ENCODE results near the gene NANS. TPM values are rescaled to one million over a fixed set of nuclear protein-coding genes. Genes with fewer than 3 reads are reported as not detected.

NANS gene
- total and polyA plus RNA-seq, 2 of the 13 experiments (the other 11 are each of a cell fraction or from before 2014, with no cell fraction given) = 86.9 to 203 TPM

DNA sequence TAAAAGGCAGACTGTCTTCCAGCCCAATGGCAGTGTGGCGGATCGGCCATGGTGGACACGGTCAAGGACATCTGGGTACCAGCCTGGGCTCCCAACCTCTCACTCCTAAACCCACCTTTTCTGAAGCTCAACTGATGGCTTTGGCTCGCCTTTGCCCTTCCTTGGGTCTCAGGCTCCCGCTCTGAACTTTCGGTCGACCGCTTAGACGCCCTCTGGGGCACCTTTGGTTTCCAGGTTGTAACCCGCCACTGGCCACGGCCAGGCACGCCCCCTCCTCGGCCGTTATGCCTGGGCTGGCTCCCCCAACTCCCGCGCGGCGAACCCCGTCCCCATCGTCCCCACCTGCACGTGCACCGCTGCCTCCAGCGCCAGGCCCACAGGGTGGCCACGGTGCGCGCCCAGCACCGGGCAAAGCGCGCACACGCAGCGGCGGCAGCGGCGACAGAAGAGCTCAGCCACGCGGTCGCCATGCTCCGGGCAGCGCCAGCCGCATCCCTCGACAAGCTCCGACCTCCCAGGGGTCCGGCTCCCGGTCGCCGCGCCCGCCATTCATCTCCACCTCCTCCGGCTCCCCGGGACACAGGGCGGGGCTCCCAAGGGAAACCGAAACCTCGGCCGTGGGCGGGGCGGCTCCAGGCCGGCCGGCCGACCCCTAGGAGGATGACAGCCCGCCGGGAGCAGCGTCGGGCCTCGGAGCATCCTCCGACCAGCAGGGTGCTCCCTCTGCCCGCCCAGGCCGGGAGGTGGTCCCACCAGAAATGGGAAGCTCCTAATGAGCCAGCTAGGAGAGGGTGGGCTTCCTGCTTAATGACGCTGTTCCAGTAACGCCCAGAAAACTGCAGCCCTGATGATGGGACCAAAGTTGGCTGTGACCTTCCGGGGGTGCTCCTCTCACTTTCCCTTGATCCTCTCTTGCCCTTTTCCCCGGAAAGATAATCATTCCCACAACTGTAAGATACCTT, 62.4 kb downstream of the NANS start, which contains the start of gene TRIM14 (continued):
- no peak for TF ChIP-seq ATF6 (CRISPR knock-in tag; conservative IDR thresholded peaks at IDR 0.05)
- TF ChIP-seq IRX3 (CRISPR knock-in tag; IDR thresholded peaks at IDR 0.05; ENCODE audit: borderline replicate concordance, low read depth) = peak; percentile 78; the same call in 1 of the 2 replicates
- TF ChIP-seq ELF1 (CRISPR knock-in tag; IDR thresholded peaks at IDR 0.05) = peak; percentile 33; the same call in 1 of the 2 replicates
- TF ChIP-seq HOXA5 (CRISPR knock-in tag; IDR thresholded peaks at IDR 0.05) = 0 out of 2 replicates have a peak, but pooled peaks have one; percentile 27
- TF ChIP-seq SNAI1 (CRISPR knock-in tag; IDR thresholded peaks at IDR 0.05; ENCODE audit: borderline replicate concordance) = no peak
- peak; percentile 78 for TF ChIP-seq ZNF883 (CRISPR knock-in tag; IDR thresholded peaks at IDR 0.05; ENCODE audit: not compliant biosample characterization)
- TF ChIP-seq FIP1L1 (IDR thresholded peaks at IDR 0.05; ENCODE audit: borderline replicate concordance, insufficient read depth, low read depth, low read length) = no peak
- TF ChIP-seq ZSCAN30 (CRISPR knock-in tag; IDR thresholded peaks at IDR 0.05) = no peak
- TF ChIP-seq ZNF263 (CRISPR knock-in tag; IDR thresholded peaks at IDR 0.05) = peak; percentile 99
- TF ChIP-seq MAFF (IDR thresholded peaks at IDR 0.05; ENCODE audit: low read depth, low read length) = no peak
- TF ChIP-seq ZNF350 (CRISPR knock-in tag; IDR thresholded peaks at IDR 0.05; ENCODE audit: borderline replicate concordance, low read depth) = peak; percentile 56; the same call in 1 of the 2 replicates
- TF ChIP-seq MXD1 (CRISPR knock-in tag; IDR thresholded peaks at IDR 0.05) = peak; percentile 91; the same call in 1 of the 2 replicates
- TF ChIP-seq, protein P1, sequence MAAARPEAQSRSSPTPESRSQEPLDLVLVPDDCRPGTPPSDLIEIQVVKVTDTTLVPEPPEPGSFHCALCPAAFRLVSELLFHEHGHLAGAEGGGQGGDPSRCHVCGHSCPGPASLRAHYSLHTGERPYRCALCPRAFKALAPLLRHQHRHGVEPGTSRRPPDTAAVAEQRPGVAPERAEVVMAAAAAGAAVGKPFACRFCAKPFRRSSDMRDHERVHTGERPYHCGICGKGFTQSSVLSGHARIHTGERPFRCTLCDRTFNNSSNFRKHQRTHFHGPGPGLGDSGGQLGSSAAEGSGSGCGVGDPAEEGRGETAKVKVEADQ (CRISPR knock-in tag; IDR thresholded peaks at IDR 0.05; ENCODE audit: borderline replicate concordance) = no peak; the same call in 1 of the 2 replicates
- peak; percentile 75 for TF ChIP-seq GABPB1 (CRISPR knock-in tag; IDR thresholded peaks at IDR 0.05)
- TF ChIP-seq ZNF605 (CRISPR knock-in tag; IDR thresholded peaks at IDR 0.05) = no peak
- TF ChIP-seq ZNF740 (CRISPR knock-in tag; IDR thresholded peaks at IDR 0.05) = no peak
- TF ChIP-seq, protein P2, sequence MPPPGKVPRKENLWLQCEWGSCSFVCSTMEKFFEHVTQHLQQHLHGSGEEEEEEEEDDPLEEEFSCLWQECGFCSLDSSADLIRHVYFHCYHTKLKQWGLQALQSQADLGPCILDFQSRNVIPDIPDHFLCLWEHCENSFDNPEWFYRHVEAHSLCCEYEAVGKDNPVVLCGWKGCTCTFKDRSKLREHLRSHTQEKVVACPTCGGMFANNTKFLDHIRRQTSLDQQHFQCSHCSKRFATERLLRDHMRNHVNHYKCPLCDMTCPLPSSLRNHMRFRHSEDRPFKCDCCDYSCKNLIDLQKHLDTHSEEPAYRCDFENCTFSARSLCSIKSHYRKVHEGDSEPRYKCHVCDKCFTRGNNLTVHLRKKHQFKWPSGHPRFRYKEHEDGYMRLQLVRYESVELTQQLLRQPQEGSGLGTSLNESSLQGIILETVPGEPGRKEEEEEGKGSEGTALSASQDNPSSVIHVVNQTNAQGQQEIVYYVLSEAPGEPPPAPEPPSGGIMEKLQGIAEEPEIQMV (CRISPR knock-in tag; IDR thresholded peaks at IDR 0.05; ENCODE audit: low read depth) = 0 out of 2 replicates have a peak, but pooled peaks have one; percentile 26
- TF ChIP-seq SPEN (CRISPR knock-in tag; IDR thresholded peaks at IDR 0.05; ENCODE audit: low read depth) = peak; percentile 64; the same call in 1 of the 2 replicates
- TF ChIP-seq, protein P3, sequence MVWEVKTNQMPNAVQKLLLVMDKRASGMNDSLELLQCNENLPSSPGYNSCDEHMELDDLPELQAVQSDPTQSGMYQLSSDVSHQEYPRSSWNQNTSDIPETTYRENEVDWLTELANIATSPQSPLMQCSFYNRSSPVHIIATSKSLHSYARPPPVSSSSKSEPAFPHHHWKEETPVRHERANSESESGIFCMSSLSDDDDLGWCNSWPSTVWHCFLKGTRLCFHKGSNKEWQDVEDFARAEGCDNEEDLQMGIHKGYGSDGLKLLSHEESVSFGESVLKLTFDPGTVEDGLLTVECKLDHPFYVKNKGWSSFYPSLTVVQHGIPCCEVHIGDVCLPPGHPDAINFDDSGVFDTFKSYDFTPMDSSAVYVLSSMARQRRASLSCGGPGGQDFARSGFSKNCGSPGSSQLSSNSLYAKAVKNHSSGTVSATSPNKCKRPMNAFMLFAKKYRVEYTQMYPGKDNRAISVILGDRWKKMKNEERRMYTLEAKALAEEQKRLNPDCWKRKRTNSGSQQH (CRISPR knock-in tag; IDR thresholded peaks at IDR 0.05; ENCODE audit: low read depth) = no peak; the same call in 1 of the 2 replicates
- no peak for TF ChIP-seq ZMAT5 (CRISPR knock-in tag; IDR thresholded peaks at IDR 0.05; ENCODE audit: borderline replicate concordance, low read depth)

All from HepG2 (cell line).